HepG2 (cell line): ENCODE measurements around the gene DOCK4. TPM values are rescaled to one million over a fixed set of nuclear protein-coding genes. Genes with fewer than 3 reads are reported as not detected.

Experiments used
- ATF2 ChIP-seq: sonication (generic); formaldehyde crosslinking; IDR thresholded peaks from 2 replicates; pipeline ENCODE4 v1.4.0; 2020; ENCODE audit warnings: missing genetic modification reagents
- ATM ChIP-seq: fragments of 450-650 bp; IDR thresholded peaks from 2 replicates; pipeline ENCODE4 v1.7.1; 2017; ENCODE audit warnings: mild to moderate bottlenecking, borderline replicate concordance
- DR1 ChIP-seq: sonication (generic); formaldehyde crosslinking; IDR thresholded peaks from 2 replicates; pipeline ENCODE4 v1.8.0; 2021; ENCODE audit warnings: mild to moderate bottlenecking, missing genetic modification reagents, inconsistent platforms
- GLI4 ChIP-seq: sonication (generic); formaldehyde crosslinking; IDR thresholded peaks from 2 replicates; pipeline ENCODE4 v1.5.1; 2020; ENCODE audit warnings: missing genetic modification reagents, mild to moderate bottlenecking, moderate library complexity, borderline replicate concordance
- HMG20B ChIP-seq: conservative IDR thresholded peaks from 2 replicates; pipeline ENCODE4 v1.6.1; 2016; ENCODE audit warnings: missing genetic modification reagents, missing compliant biosample characterization
- IRX3 ChIP-seq: sonication (generic); formaldehyde crosslinking; IDR thresholded peaks from 2 replicates; pipeline ENCODE4 v1.8.1; 2023; ENCODE audit warnings: mild to moderate bottlenecking, low read depth, missing genetic modification reagents, borderline replicate concordance
- ISX ChIP-seq: sonication (generic); formaldehyde crosslinking; conservative IDR thresholded peaks from 2 replicates; pipeline ENCODE4 v1.5.0; 2020; ENCODE audit warnings: missing genetic modification reagents
- MAZ ChIP-seq, 2 experiments: sonication (generic) in 1 of 2; formaldehyde crosslinking in 1 of 2; IDR thresholded peaks; 2 replicates each; pipeline versions ENCODE4 v1.5.0 to v1.6.1; 2012 to 2020; ENCODE audit warnings: low read depth in 2 of 2, mild to moderate bottlenecking in 2 of 2, borderline replicate concordance in 1 of 2, improper control_type of control experiment in 1 of 2, low read length in 1 of 2, missing genetic modification reagents in 1 of 2, moderate library complexity in 1 of 2
- MED13 ChIP-seq: sonication (generic); formaldehyde crosslinking; IDR thresholded peaks from 2 replicates; pipeline ENCODE4 v1.5.0; 2020; ENCODE audit warnings: missing genetic modification reagents
- POLR2A ChIP-seq, 2 experiments: IDR thresholded peaks; 2 replicates each; pipeline ENCODE4 v1.6.1; 2011; ENCODE audit warnings: low read depth in 2 of 2, low read length in 2 of 2, mild to moderate bottlenecking in 1 of 2, moderate library complexity in 1 of 2; ENCODE audit not compliant: insufficient read depth in 1 of 2
- RAD21 ChIP-seq: fragments of 450-650 bp; formaldehyde crosslinking; IDR thresholded peaks from 2 replicates; pipeline ENCODE4 v1.5.0; 2020; ENCODE audit warnings: mild to moderate bottlenecking
- SAP130 ChIP-seq: IDR thresholded peaks from 2 replicates; pipeline ENCODE4 v1.6.1; 2016; ENCODE audit warnings: low read depth
- SMC3 ChIP-seq: IDR thresholded peaks from 2 replicates; pipeline ENCODE4 v1.6.1; 2011; ENCODE audit warnings: low read length, improper control_type of control experiment
- STAG1 ChIP-seq: sonication (generic); formaldehyde crosslinking; IDR thresholded peaks from 2 replicates; pipeline ENCODE4 v1.4.0; 2020; ENCODE audit warnings: missing genetic modification reagents
- UBTF ChIP-seq: sonication (generic); formaldehyde crosslinking; IDR thresholded peaks from 2 replicates; pipeline ENCODE4 v1.4.0; 2020; ENCODE audit warnings: mild to moderate bottlenecking, missing genetic modification reagents
- ZBTB49 ChIP-seq: sonication (generic); formaldehyde crosslinking; IDR thresholded peaks from 2 replicates; pipeline ENCODE4 v1.4.0; 2020; ENCODE audit warnings: missing genetic modification reagents, borderline replicate concordance
- ZC3H4 ChIP-seq: sonication (generic); formaldehyde crosslinking; IDR thresholded peaks from 2 replicates; pipeline ENCODE4 v1.4.0; 2020; ENCODE audit warnings: missing genetic modification reagents, borderline replicate concordance
- ZNF44 ChIP-seq: sonication (generic); formaldehyde crosslinking; IDR thresholded peaks from 2 replicates; pipeline ENCODE4 v1.5.1; 2020; ENCODE audit warnings: mild to moderate bottlenecking, missing genetic modification reagents
- ZNF512B ChIP-seq: sonication (generic); formaldehyde crosslinking; IDR thresholded peaks from 2 replicates; pipeline ENCODE4 v1.5.1; 2020; ENCODE audit warnings: missing genetic modification reagents, mild to moderate bottlenecking, borderline replicate concordance
- ZNF652 ChIP-seq: IDR thresholded peaks from 2 replicates; pipeline ENCODE4 v1.6.1; 2016; ENCODE audit warnings: low read depth, borderline replicate concordance
- polyA plus RNA-seq, 8 experiments: library from polyadenylated mRNA; depleted of rRNA in 3 of 8; stranded (reverse) in 7 of 8; unstranded in 1 of 8; fragments of >200 nt; fragmentation: Illumina TruSeq in 4 of 8; extraction: Trizol in 4 of 8; gene quantifications; 2 replicates each; pipeline versions ENCODE4 v1.2.1 to v1.2.3, GENCODE V29; 2011 to 2016; ENCODE audit warnings: low read depth in 4 of 8, missing spikeins in 1 of 8, mixed read lengths in 1 of 8; ENCODE audit not compliant: insufficient read depth in 1 of 8
- total RNA-seq, 5 experiments: library from RNA; depleted of rRNA; stranded (reverse); fragments of >200 nt; fragmentation: Illumina TruSeq; extraction: Trizol; gene quantifications; 2 replicates each; pipeline ENCODE4 v1.2.3, GENCODE V29; 2016; ENCODE audit warnings: low read depth in 1 of 5

Gene DOCK4
- total and polyA plus RNA-seq, 2 of the 13 experiments (the other 11 are each of a cell fraction or from before 2014, with no cell fraction given) = 13.5 to 17.4 TPM

GRCh38 chr7:111752022-111752582, 454.1 kb downstream of the DOCK4 start (continued):
- TF ChIP-seq ZNF512B (CRISPR knock-in tag) = no peak
- peak; percentile 66 for TF ChIP-seq SMC3
- no peak for TF ChIP-seq IRX3
- TF ChIP-seq GLI4 = no peak
- TF ChIP-seq STAG1 (CRISPR knock-in tag) = peak; percentile 67
- no peak for TF ChIP-seq SAP130
- TF ChIP-seq MED13 (CRISPR knock-in tag) = no peak
- no peak for TF ChIP-seq ATM
- no peak for TF ChIP-seq ISX
- TF ChIP-seq ZBTB49 (CRISPR knock-in tag) = no peak
- TF ChIP-seq ZC3H4 (CRISPR knock-in tag) = no peak
- no peak for TF ChIP-seq DR1 (CRISPR knock-in tag)
- 0 out of 2 replicates have a peak, but pooled peaks have one; percentile 34 for TF ChIP-seq RAD21 (CRISPR knock-in tag)
- TF ChIP-seq MAZ (IDR thresholded peaks at IDR 0.05; ENCODE audit: borderline replicate concordance, low read depth, low read length) = peak; percentile 64; the same call in 1 of the 2 replicates
- TF ChIP-seq MAZ (CRISPR knock-in tag; IDR thresholded peaks at IDR 0.05; ENCODE audit: low read depth) = no peak
- no peak for TF ChIP-seq ZNF44
- no peak for TF ChIP-seq POLR2A (IDR thresholded peaks at IDR 0.05; ENCODE audit: insufficient read depth in 1 of 2, low read depth in 2 of 2, low read length in 2 of 2)
- no peak for TF ChIP-seq UBTF
- TF ChIP-seq HMG20B = no peak
- TF ChIP-seq ATF2 (CRISPR knock-in tag) = no peak
- TF ChIP-seq ZNF652 (CRISPR knock-in tag) = 0 out of 2 replicates have a peak, but pooled peaks have one; percentile 20
